Ascending aorta (tissue), 2 donors: ENCODE results near the gene ADH6. TPM values are rescaled to one million over a fixed set of nuclear protein-coding genes. Genes with fewer than 3 reads are reported as not detected.
"Not testable (repeated sequence)": the region's sequence is repeated elsewhere in the genome, so short reads cannot be mapped to it uniquely, and the experiment has no call there.

Source experiments
- DNase-seq, 2 donors: peaks; one replicate each; pipeline ENCODE4 v3.0.0-alpha.2; 2019; ENCODE audit warnings: low spot score in 2 of 2
- H3K27ac ChIP-seq, 2 donors: fragments of 200-600 bp; sonication (generic); one replicate each; pipeline ENCODE4 v1.5.1; 2016 to 2017; ENCODE audit warnings: mild to moderate bottlenecking in 1 of 2
- H3K27me3 ChIP-seq: fragments of 200-600 bp; sonication (generic); one replicate; pipeline ENCODE4 v1.5.1; 2017
- H3K36me3 ChIP-seq, 2 donors: fragments of 200-600 bp; sonication (generic); one replicate each; pipeline ENCODE4 v1.5.1; 2016
- H3K4me1 ChIP-seq, 2 donors: fragments of 200-600 bp; sonication (generic); one replicate each; pipeline ENCODE4 v1.5.1; 2016 to 2017; ENCODE audit warnings: mild to moderate bottlenecking in 1 of 2
- H3K4me3 ChIP-seq, 2 donors: fragments of 200-600 bp; sonication (generic); one replicate each; pipeline ENCODE4 v1.5.1; 2016 to 2017; ENCODE audit warnings: mild to moderate bottlenecking in 1 of 2
- H3K9me3 ChIP-seq, 2 donors: fragments of 200-600 bp; sonication (generic); one replicate each; pipeline ENCODE4 v1.5.1; 2016
- intact Hi-C: fragments of 100-400 bp; cut with DNase I; formaldehyde crosslinking; loops from one replicate; pipeline ENCODE4 v1.15.1; 2023
- total RNA-seq: library from RNA; depleted of rRNA; stranded (reverse); fragments of >200 nt; gene quantifications from one replicate; pipeline ENCODE4 v1.1.0, GENCODE V29; 2016
- TF ChIP-seq, protein P1 (sequence below), 3 experiments: fragments of 200-600 bp in 2 of 3; fragments of 450-650 bp in 1 of 3; sonication (generic) in 2 of 3; IDR thresholded peaks; one replicate each; pipeline ENCODE4 v1.5.1; 2016 to 2019; ENCODE audit warnings: antibody characterized with exemption in 3 of 3, mild to moderate bottlenecking in 1 of 3, moderate library complexity in 1 of 3

ADH6 gene
- total RNA-seq, 1 donor from 2014 or later = not detected

DNA sequence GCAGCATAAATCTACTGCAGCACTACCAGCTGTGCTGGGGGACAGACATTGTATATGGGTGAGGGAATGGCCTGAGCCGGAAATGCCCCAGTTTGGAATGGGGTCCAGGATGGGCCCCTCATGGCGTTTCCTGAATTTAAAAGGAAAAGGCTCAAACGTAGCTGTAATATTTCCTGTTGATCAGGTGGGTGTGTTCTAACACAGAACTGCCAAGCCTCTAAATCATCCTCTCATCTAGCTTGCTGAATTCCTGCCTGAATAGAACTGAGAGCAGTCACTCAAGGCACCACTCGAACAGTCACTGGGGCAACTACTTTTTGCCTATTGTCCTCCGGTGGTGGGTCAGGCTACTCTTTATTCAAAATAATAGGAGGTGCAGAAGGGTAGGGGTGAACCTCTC, 28.7 kb downstream of the ADH6 start:
- Histone ChIP-seq H3K9me3 (no peaks in the 10 kb centered on the region), H3K36me3 (no peaks in the 10 kb centered on the region), H3K4me3 (no peak overlapping the region), H3K27ac (no peak overlapping the region), H3K27me3 (no peaks in the 10 kb centered on the region), H3K4me1 (no peaks in the 10 kb centered on the region)
- intact Hi-C loops = no loop called here
- no peak for DNase-seq
- TF ChIP-seq, protein P1, sequence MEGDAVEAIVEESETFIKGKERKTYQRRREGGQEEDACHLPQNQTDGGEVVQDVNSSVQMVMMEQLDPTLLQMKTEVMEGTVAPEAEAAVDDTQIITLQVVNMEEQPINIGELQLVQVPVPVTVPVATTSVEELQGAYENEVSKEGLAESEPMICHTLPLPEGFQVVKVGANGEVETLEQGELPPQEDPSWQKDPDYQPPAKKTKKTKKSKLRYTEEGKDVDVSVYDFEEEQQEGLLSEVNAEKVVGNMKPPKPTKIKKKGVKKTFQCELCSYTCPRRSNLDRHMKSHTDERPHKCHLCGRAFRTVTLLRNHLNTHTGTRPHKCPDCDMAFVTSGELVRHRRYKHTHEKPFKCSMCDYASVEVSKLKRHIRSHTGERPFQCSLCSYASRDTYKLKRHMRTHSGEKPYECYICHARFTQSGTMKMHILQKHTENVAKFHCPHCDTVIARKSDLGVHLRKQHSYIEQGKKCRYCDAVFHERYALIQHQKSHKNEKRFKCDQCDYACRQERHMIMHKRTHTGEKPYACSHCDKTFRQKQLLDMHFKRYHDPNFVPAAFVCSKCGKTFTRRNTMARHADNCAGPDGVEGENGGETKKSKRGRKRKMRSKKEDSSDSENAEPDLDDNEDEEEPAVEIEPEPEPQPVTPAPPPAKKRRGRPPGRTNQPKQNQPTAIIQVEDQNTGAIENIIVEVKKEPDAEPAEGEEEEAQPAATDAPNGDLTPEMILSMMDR (IDR thresholded peaks at IDR 0.05) = no peak

DNA sequence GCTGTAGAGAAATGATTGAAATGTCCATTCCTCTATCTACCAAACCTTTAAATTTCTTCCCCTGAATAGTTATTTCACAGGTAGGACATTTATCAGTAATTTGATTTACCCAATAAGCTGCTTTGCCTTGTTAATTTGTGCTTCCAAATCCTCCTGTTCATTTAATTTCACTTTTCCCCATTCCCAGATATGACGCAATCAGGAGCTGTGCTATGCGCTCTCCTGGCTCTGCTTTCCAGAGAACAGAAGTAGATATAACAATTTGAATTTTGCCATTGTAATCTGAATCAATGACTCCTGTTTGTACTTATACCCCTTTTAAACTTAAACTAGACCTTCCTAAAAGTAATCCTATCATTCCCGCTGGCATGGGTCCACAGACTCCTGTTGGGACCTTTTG, 29.1 kb downstream of the ADH6 start:
- H3K27ac ChIP-seq, H3K27me3 ChIP-seq, DNase-seq, H3K4me3 ChIP-seq, H3K36me3 ChIP-seq, H3K4me1 ChIP-seq, H3K9me3 ChIP-seq, intact Hi-C loops: not testable (repeated sequence)

DNA sequence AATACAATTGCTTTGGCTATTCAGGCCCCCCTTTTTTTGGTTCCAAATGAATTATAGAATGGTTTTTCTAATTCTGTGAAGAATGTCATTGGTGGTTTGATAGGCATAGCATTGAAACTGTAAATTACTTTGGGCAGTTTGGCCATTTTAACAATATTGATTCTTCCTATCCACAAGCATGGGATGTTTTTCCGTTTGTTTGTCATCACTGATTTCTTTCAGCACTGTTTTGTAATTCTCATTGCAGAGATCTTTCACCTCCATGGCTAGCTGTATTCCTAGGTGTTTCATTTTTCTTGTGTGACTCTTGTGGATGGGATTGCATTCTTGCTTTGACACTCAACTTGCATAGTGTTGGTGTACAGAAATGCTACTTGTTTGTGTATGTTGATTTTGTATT, 33.0 kb downstream of the ADH6 start:
- no peak for DNase-seq
- H3K36me3 ChIP-seq = no peaks in the 10 kb centered on the region
- H3K4me3 ChIP-seq = no peak overlapping the region
- intact Hi-C loops = no loop called here
- H3K27me3 ChIP-seq = no peaks in the 10 kb centered on the region
- TF ChIP-seq, protein P1 (IDR thresholded peaks at IDR 0.05) = no peak
- H3K4me1 ChIP-seq = no peaks in the 10 kb centered on the region
- no peak overlapping the region for H3K27ac ChIP-seq
- H3K9me3 ChIP-seq = no peaks in the 10 kb centered on the region

DNA sequence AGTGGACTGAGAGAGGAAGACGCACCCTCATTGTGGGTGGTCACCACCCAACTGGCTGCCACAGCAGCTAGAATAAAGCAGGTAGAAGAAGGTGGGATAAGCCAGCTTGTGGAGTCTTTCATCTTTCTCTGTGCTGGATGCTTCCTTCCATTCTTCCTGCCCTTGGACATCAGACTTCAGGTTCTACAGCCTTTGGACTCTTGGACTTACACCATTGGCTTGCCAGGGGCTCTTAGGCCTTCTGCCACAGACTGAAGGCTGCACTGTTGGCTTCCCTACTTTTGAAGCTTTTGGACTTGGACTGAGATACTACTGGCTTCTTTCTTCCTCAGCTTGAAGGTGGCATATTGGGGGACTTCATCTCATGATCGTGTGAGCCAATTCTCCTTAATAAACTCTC, 33.5 kb downstream of the ADH6 start:
- Histone ChIP-seq H3K9me3 (no peaks in the 10 kb centered on the region), H3K27me3 (no peaks in the 10 kb centered on the region), H3K36me3 (no peaks in the 10 kb centered on the region), H3K4me3 (no peak overlapping the region), H3K4me1 (no peaks in the 10 kb centered on the region), H3K27ac (no peak overlapping the region)
- no peak for DNase-seq
- TF ChIP-seq, protein P1 (IDR thresholded peaks at IDR 0.05) = no peak
- intact Hi-C loops = no loop called here

DNA sequence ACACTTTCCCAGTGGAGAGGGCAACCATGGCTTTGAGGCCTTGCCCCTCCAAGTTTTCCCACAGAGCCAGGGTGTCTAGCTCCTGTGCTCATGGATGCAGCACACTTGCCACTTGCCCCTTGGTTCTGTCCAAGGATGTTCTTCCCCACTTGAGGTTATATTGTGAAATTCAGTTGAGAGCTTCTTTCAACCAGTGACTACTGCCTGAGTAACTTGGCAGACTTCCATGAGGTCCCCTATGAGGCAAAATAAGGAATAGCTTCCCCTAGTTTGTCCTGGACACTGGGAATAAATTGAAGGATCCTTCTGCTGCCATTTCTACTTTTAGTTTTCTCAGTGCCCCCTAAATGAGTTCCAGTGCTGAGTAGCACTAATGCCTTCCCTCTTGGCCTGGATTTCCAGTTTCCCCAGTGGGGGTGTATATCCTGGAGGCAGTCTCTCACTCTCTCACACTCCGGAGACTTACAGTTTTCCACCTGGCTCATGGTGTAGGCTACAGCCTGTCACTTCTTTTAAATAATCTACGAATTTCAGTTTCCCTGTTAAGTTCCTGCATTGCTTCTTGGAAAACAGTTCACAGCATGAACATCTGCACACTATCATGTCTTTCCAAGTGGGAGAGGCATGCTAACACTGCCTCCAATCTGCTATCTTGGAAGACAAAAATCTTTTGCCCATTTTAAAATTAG, 38.5 kb downstream of the ADH6 start:
- H3K36me3 ChIP-seq = peaks cover 0 to 11% of the 10 kb centered on the region in 2 donors
- H3K9me3 ChIP-seq = peaks cover 6 to 12% of the 10 kb centered on the region in 2 donors
- H3K27me3 ChIP-seq = no peaks in the 10 kb centered on the region
- no peak overlapping the region for H3K27ac ChIP-seq
- no peak for DNase-seq
- no peak overlapping the region for H3K4me3 ChIP-seq
- TF ChIP-seq, protein P1 (IDR thresholded peaks at IDR 0.05) = no peak
- intact Hi-C loops = no loop called here
- H3K4me1 ChIP-seq = no peaks in the 10 kb centered on the region

DNA sequence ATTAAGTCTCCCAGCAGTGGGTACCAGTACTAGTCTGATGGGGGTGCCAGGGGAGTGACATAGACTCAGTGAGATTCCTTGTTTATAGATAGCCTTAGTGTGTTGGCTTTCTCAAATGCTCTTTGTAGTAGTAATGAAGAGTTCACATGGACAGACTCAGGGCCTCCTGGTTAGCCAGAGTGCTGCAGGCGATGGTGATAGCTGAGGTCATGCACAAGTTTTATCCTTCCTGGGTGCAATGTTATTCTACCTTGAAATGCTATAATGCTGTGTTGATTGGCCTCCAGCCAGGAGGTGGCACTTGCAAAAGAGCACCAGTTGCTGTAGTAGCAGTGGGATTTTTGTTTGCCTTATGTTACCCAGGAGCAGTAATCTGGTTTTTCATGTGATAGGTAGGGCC, 39.4 kb downstream of the ADH6 start:
- Histone ChIP-seq H3K4me3 (no peak overlapping the region), H3K9me3 (peaks cover 6 to 12% of the 10 kb centered on the region in 2 donors), H3K4me1 (no peaks in the 10 kb centered on the region), H3K27me3 (no peaks in the 10 kb centered on the region), H3K36me3 (peaks cover 0 to 11% of the 10 kb centered on the region in 2 donors), H3K27ac (no peak overlapping the region)
- TF ChIP-seq, protein P1 (IDR thresholded peaks at IDR 0.05) = no peak
- intact Hi-C loops = no loop called here
- no peak for DNase-seq
